IMR-90 (cell line): Measurements from ENCODE around the gene CREG1. TPM values are rescaled to one million over a fixed set of nuclear protein-coding genes. Genes with fewer than 3 reads are reported as not detected.

Source experiments
- ATAC-seq: fragments of 200-7000 bp; cut with Tn5 transposase; 2 replicates; pipeline ENCODE4 v1.9.1; 2020; ENCODE audit warnings: low read depth, mild to moderate bottlenecking, moderate library complexity
- BruUV-seq: library from RNA; stranded (reverse); fragments of 400-500 nt; replicated peaks from 2 replicates; lab custom pipeline; 2021; lab: Mats Ljungman, UMichigan
- CTCF ChIA-PET: fragments of 300-600 bp; formaldehyde crosslinking; extraction: SDS; loops from one replicate; lab custom pipeline; 2021; ENCODE audit warnings: antibody characterized with exemption; lab: Yijun Ruan, JAX
- POLR2A ChIA-PET: fragments of 300-600 bp; sonication (Branson Sonifier 250); formaldehyde crosslinking; loops from one replicate; lab custom pipeline; 2022; ENCODE audit warnings: antibody characterized with exemption; ENCODE audit not compliant: unreplicated experiment; lab: Charles Lee
- DNase-seq: peaks from one replicate; pipeline ENCODE4 v3.0.0; 2013
- H2AFZ ChIP-seq: replicated peaks from 2 replicates; pipeline ENCODE3; 2013; ENCODE audit warnings: low read length, mild to moderate bottlenecking; ENCODE audit not compliant: poor library complexity
- H2AK5ac ChIP-seq: 2 replicates; pipeline ENCODE4 v1.6.1; 2013; ENCODE audit warnings: low read depth, low read length, inconsistent platforms
- H2AK9ac ChIP-seq: replicated peaks from 2 replicates; pipeline ENCODE3; 2013; ENCODE audit warnings: mild to moderate bottlenecking, low read depth, low read length, moderate library complexity; ENCODE audit not compliant: poor library complexity
- H2BK120ac ChIP-seq: 2 replicates; pipeline ENCODE4 v1.6.1; 2013; ENCODE audit warnings: low read depth, low read length, inconsistent platforms
- H2BK15ac ChIP-seq: 3 replicates; pipeline ENCODE4 v1.6.1; 2013; ENCODE audit warnings: low read depth, low read length, inconsistent platforms
- H2BK20ac ChIP-seq: 2 replicates; pipeline ENCODE4 v1.6.1; 2013; ENCODE audit warnings: low read depth, mild to moderate bottlenecking, inconsistent platforms, low read length, moderate library complexity
- H2BK5ac ChIP-seq: 2 replicates; pipeline ENCODE4 v1.6.1; 2013; ENCODE audit warnings: mild to moderate bottlenecking, low read depth, low read length, inconsistent platforms; ENCODE audit not compliant: poor library complexity, severe bottlenecking
- H3K14ac ChIP-seq: replicated peaks from 2 replicates; pipeline ENCODE4 v1.6.1; 2013; ENCODE audit warnings: low read depth, low read length, inconsistent platforms
- H3K18ac ChIP-seq: 2 replicates; pipeline ENCODE4 v1.6.1; 2013; ENCODE audit warnings: low read depth, low read length, control low read depth
- H3K23ac ChIP-seq: 2 replicates; pipeline ENCODE4 v1.6.1; 2013; ENCODE audit warnings: low read depth, low read length, inconsistent platforms
- H3K27ac ChIP-seq: 2 replicates; pipeline ENCODE4 v1.5.1; 2013; ENCODE audit warnings: mild to moderate bottlenecking, control low read depth, low read length; ENCODE audit not compliant: insufficient read depth
- H3K27me3 ChIP-seq: 2 replicates; pipeline ENCODE4 v1.6.1; 2013; ENCODE audit warnings: low read length; ENCODE audit not compliant: control insufficient read depth, insufficient read depth
- H3K36me3 ChIP-seq: 2 replicates; pipeline ENCODE4 v1.6.1; 2013; ENCODE audit warnings: low read length, mixed read lengths; ENCODE audit not compliant: control insufficient read depth, insufficient read depth
- H3K4ac ChIP-seq: 2 replicates; pipeline ENCODE4 v1.6.1; 2013; ENCODE audit warnings: low read depth, low read length, inconsistent platforms
- H3K4me1 ChIP-seq: 2 replicates; pipeline ENCODE4 v1.6.1; 2013; ENCODE audit warnings: low read length, mixed read lengths; ENCODE audit not compliant: control insufficient read depth, insufficient read depth
- H3K4me2 ChIP-seq: 2 replicates; pipeline ENCODE4 v1.6.1; 2013; ENCODE audit warnings: low read depth, mild to moderate bottlenecking, control low read depth, low read length, moderate library complexity
- H3K4me3 ChIP-seq: 2 replicates; pipeline ENCODE4 v1.5.1; 2013; ENCODE audit warnings: low read depth, mild to moderate bottlenecking, control low read depth, low read length, moderate library complexity; ENCODE audit not compliant: insufficient read depth
- H3K56ac ChIP-seq: 2 replicates; pipeline ENCODE4 v1.6.1; 2013; ENCODE audit warnings: low read length, inconsistent platforms; ENCODE audit not compliant: insufficient read depth; ENCODE audit errors: extremely low read depth
- H3K79me1 ChIP-seq, 2 experiments: 2 replicates each; pipeline ENCODE4 v1.6.1; 2013; ENCODE audit warnings: low read length in 2 of 2, inconsistent platforms in 1 of 2, low read depth in 1 of 2
- H3K9ac ChIP-seq: 2 replicates; pipeline ENCODE4 v1.6.1; 2013; ENCODE audit warnings: low read depth, low read length, control low read depth
- H3K9me1 ChIP-seq: 2 replicates; pipeline ENCODE4 v1.6.1; 2013; ENCODE audit warnings: low read length, inconsistent platforms; ENCODE audit not compliant: insufficient read depth
- H3K9me3 ChIP-seq: 2 replicates; pipeline ENCODE4 v1.6.1; 2013; ENCODE audit warnings: low read length; ENCODE audit not compliant: control insufficient read depth, insufficient read depth
- H4K20me1 ChIP-seq: 2 replicates; pipeline ENCODE4 v1.6.1; 2013; ENCODE audit warnings: low read length, inconsistent platforms; ENCODE audit not compliant: insufficient read depth
- H4K5ac ChIP-seq: 2 replicates; pipeline ENCODE4 v1.6.1; 2013; ENCODE audit warnings: mild to moderate bottlenecking, low read depth, low read length, control low read depth
- H4K8ac ChIP-seq, 2 experiments: 2 replicates each; pipeline ENCODE4 v1.6.1; 2013; ENCODE audit warnings: low read depth in 2 of 2, low read length in 2 of 2, control low read depth in 1 of 2, inconsistent platforms in 1 of 2
- H4K91ac ChIP-seq: 2 replicates; pipeline ENCODE4 v1.6.1; 2013; ENCODE audit warnings: low read depth, low read length, inconsistent platforms; ENCODE audit not compliant: insufficient read depth
- BHLHE40 ChIP-seq: fragments of 150-350 bp; IDR thresholded peaks from 2 replicates; pipeline ENCODE4 v1.6.1; 2016; ENCODE audit warnings: mild to moderate bottlenecking, low read depth, low read length
- CEBPB ChIP-seq: IDR thresholded peaks from 2 replicates; pipeline ENCODE4 v1.6.1; 2012; ENCODE audit warnings: low read depth, low read length, improper control_type of control experiment
- CHD1 ChIP-seq: IDR thresholded peaks from 2 replicates; pipeline ENCODE4 v1.6.1; 2012; ENCODE audit warnings: low read depth, low read length, improper control_type of control experiment
- CTCF ChIP-seq: conservative IDR thresholded peaks from 2 replicates; pipeline ENCODE4 v1.5.1; 2012; ENCODE audit warnings: mild to moderate bottlenecking, low read depth, low read length, improper control_type of control experiment
- FOS ChIP-seq: fragments of 150-350 bp; IDR thresholded peaks from 2 replicates; pipeline ENCODE4 v1.6.1; 2016; ENCODE audit warnings: low read depth, low read length
- MAFK ChIP-seq: IDR thresholded peaks from 2 replicates; pipeline ENCODE4 v1.6.1; 2012; ENCODE audit warnings: low read depth, low read length, improper control_type of control experiment
- MXI1 ChIP-seq: IDR thresholded peaks from 2 replicates; pipeline ENCODE4 v1.6.1; 2012; ENCODE audit warnings: low read depth, mild to moderate bottlenecking, low read length, moderate library complexity, borderline replicate concordance
- NFE2L2 ChIP-seq: fragments of 150-350 bp; IDR thresholded peaks from 2 replicates; pipeline ENCODE4 v1.6.1; 2016; ENCODE audit warnings: low read depth, mild to moderate bottlenecking, low read length
- POLR2A ChIP-seq: IDR thresholded peaks from 2 replicates; pipeline ENCODE4 v1.6.1; 2012; ENCODE audit warnings: mild to moderate bottlenecking, low read depth, low read length
- RAD21 ChIP-seq: IDR thresholded peaks from 2 replicates; pipeline ENCODE4 v1.6.1; 2012; ENCODE audit warnings: low read length, improper control_type of control experiment
- RCOR1 ChIP-seq: IDR thresholded peaks from 2 replicates; pipeline ENCODE4 v1.6.1; 2012; ENCODE audit warnings: mild to moderate bottlenecking, low read length, improper control_type of control experiment; ENCODE audit not compliant: insufficient replicate concordance
- RFX5 ChIP-seq: IDR thresholded peaks from 2 replicates; pipeline ENCODE4 v1.8.0; 2012; ENCODE audit warnings: low read depth, mild to moderate bottlenecking, low read length, moderate library complexity
- SMC3 ChIP-seq: fragments of 150-350 bp; IDR thresholded peaks from 2 replicates; pipeline ENCODE4 v1.6.1; 2016; ENCODE audit warnings: low read depth, mild to moderate bottlenecking, antibody characterized with exemption, low read length, moderate library complexity
- WGBS, 2 experiments: methylation state at CpG; one replicate each; pipeline versions ENCODE4 v1.1.5 to v1.1.7; 2013; ENCODE audit warnings: missing lambda C conversion rate in 2 of 2; ENCODE audit not compliant: insufficient read length in 1 of 2; ENCODE audit errors: extremely low coverage in 2 of 2; 5-methylcytosine and 5-hydroxymethylcytosine counted together
- dilution Hi-C: fragments of 300-500 bp; cut with HindIII; formaldehyde crosslinking; loops from one replicate; pipeline ENCODE4 v1.14.3; 2018; ENCODE audit warnings: low sequenced_read_pairs; ENCODE audit not compliant: unreplicated experiment
- in situ Hi-C: fragments of 300-500 bp; cut with MboI; formaldehyde crosslinking; loops from 3 replicates; pipeline ENCODE4 v1.14.3; 2019; ENCODE audit warnings: low sequenced_read_pairs, inconsistent platforms, mixed read lengths
- intact Hi-C: fragments of 100-400 bp; cut with micrococcal nuclease; formaldehyde crosslinking; loops from 2 replicates; pipeline ENCODE4 v1.10.0; 2022
- polyA plus RNA-seq, 3 experiments: library from polyadenylated mRNA; depleted of rRNA; stranded (reverse); fragments of >200 nt; gene quantifications; 2 replicates each; pipeline ENCODE4 v1.2.3, GENCODE V29; 2012; ENCODE audit warnings: low replicate concordance in 1 of 3
- total RNA-seq: library from RNA; depleted of rRNA; stranded (reverse); fragments of >200 nt; gene quantifications from 2 replicates; pipeline ENCODE4 v1.2.3, GENCODE V29; 2012

The CREG1 gene
- total and polyA plus RNA-seq, 2 of the 4 experiments (the other 2 are of a cell fraction): 2.9 to 6.4 TPM

- Histone ChIP-seq H3K27me3 (peaks cover 7% of the 10 kb centered on the region), H3K27ac (no peak overlapping the region), H3K4ac (no peak overlapping the region), H4K8ac (no peak overlapping the region), H3K23ac (no peak overlapping the region), H3K4me3 (no peak overlapping the region), H3K14ac (no peak overlapping the region), H3K36me3 (no peaks in the 10 kb centered on the region), H2AK5ac (no peak overlapping the region), H4K20me1 (no peaks in the 10 kb centered on the region), H3K9me3 (no peaks in the 10 kb centered on the region), H3K4me2 (no peak overlapping the region), H2AK9ac (no peak overlapping the region), H4K91ac (no peak overlapping the region), H2BK20ac (no peak overlapping the region), H4K5ac (no peak overlapping the region), H3K79me1 (no peaks in the 10 kb centered on the region), H2BK120ac (no peak overlapping the region), H3K18ac (no peak overlapping the region), H2BK5ac (no peak overlapping the region), H3K9ac (no peak overlapping the region), H3K4me1 (no peaks in the 10 kb centered on the region), H3K56ac (no peak overlapping the region), H2BK15ac (no peak overlapping the region), H3K9me1 (no peaks in the 10 kb centered on the region), H2AFZ (no peak overlapping the region)
- no peak for DNase-seq
- ChIA-PET POLR2A (no interaction called here), CTCF (no interaction called here)
- dilution Hi-C loops (no loop called here), in situ Hi-C loops (no loop called here), intact Hi-C loops (no loop called here)
- no TSS peak for BruUV-seq
- TF ChIP-seq RAD21: no peak
- TF ChIP-seq CTCF: no peak
- no peak for TF ChIP-seq FOS
- no peak for TF ChIP-seq RFX5
- TF ChIP-seq SMC3: no peak
- no peak for TF ChIP-seq MXI1
- TF ChIP-seq MAFK: no peak
- no peak for TF ChIP-seq BHLHE40
- no peak for TF ChIP-seq RCOR1
- TF ChIP-seq CHD1: no peak
- TF ChIP-seq NFE2L2: no peak
- TF ChIP-seq POLR2A: no peak
- TF ChIP-seq CEBPB: no peak
- 60% methylated on average over 1 of the region's 5 CpGs; no CpG with 5 or more reads in 1 of the 2 experiments for WGBS, 2 experiments
- no peak for ATAC-seq
Measured at GRCh38 chr1:167567663-167568062, 14.1 kb upstream of the CREG1 start.
